HG03175 (cell line): Measurements from ENCODE around the gene TUBAL3.
"Not testable (repeated sequence)": the region's sequence is repeated elsewhere in the genome, so short reads cannot be mapped to it uniquely, and the experiment has no call there.

Experiments
- ATAC-seq: cut with Tn5 transposase; IDR thresholded peaks from one replicate; pipeline ENCODE4 v1.9.1; 2021; ENCODE audit warnings: mild to moderate bottlenecking, moderate library complexity; ENCODE audit not compliant: unreplicated experiment

The TUBAL3 gene

GRCh38 chr10:5381187-5381586, 23.4 kb downstream of the TUBAL3 start:
- no peak for ATAC-seq

- ATAC-seq = not testable (repeated sequence)
Observed at GRCh38 chr10:5380395-5380794, 24.2 kb downstream of the TUBAL3 start.

GRCh38 chr10:5379202-5379601, 25.4 kb downstream of the TUBAL3 start:
- not testable (repeated sequence) for ATAC-seq

- no peak for ATAC-seq
Observed at GRCh38 chr10:5376450-5376849, 28.2 kb downstream of the TUBAL3 start.

- ATAC-seq = no peak
Observed at GRCh38 chr10:5373891-5374611, 30.6 kb downstream of the TUBAL3 start.

- no peak for ATAC-seq
Observed at GRCh38 chr10:5373307-5373706, 31.3 kb downstream of the TUBAL3 start.

- ATAC-seq = no peak
Observed at GRCh38 chr10:5370493-5371352, 33.9 kb downstream of the TUBAL3 start.

- no peak for ATAC-seq
Observed at GRCh38 chr10:5369362-5370158, 35.1 kb downstream of the TUBAL3 start.

GRCh38 chr10:5365928-5366327, 38.7 kb downstream of the TUBAL3 start:
- no peak for ATAC-seq

- ATAC-seq = no peak
Observed at GRCh38 chr10:5364890-5365338, 39.7 kb downstream of the TUBAL3 start, which contains the start of gene UCN3. Gene UCN3, plus strand, starts transcription at chr10:5364966. Its CDS starts 8,755 bp downstream, at chr10:5373721.

GRCh38 chr10:5364374-5364773, 40.3 kb downstream of the TUBAL3 start:
- ATAC-seq = no peak

GRCh38 chr10:5362873-5363272, 41.8 kb downstream of the TUBAL3 start:
- ATAC-seq = no peak

- ATAC-seq = no peak
Observed at GRCh38 chr10:5361966-5362365, 42.7 kb downstream of the TUBAL3 start.

GRCh38 chr10:5360318-5360915, 44.2 kb downstream of the TUBAL3 start:
- no peak for ATAC-seq

- ATAC-seq = no peak
Observed at GRCh38 chr10:5356302-5356763, 48.3 kb downstream of the TUBAL3 start.

GRCh38 chr10:5355594-5356301, 48.9 kb downstream of the TUBAL3 start:
- ATAC-seq = no peak

- ATAC-seq = peak; percentile 75
Observed at GRCh38 chr10:5354068-5354467, 50.6 kb downstream of the TUBAL3 start.

- ATAC-seq = no peak
Observed at GRCh38 chr10:5349362-5349761, 55.3 kb downstream of the TUBAL3 start.

- no peak for ATAC-seq
Observed at GRCh38 chr10:5346881-5347280, 57.7 kb downstream of the TUBAL3 start.

GRCh38 chr10:5344746-5345145, 59.9 kb downstream of the TUBAL3 start:
- no peak for ATAC-seq
